Lower leg skin (tissue), 4 donors: Measurements from ENCODE around the gene SNCG. TPM values are rescaled to one million over a fixed set of nuclear protein-coding genes. Genes with fewer than 3 reads are reported as not detected.
"Not testable (repeated sequence)": the region's sequence is repeated elsewhere in the genome, so short reads cannot be mapped to it uniquely, and the experiment has no call there.

Experiments
- DNase-seq, 2 donors: peaks; one replicate each; pipeline ENCODE4 v3.0.0-alpha.2; 2019; ENCODE audit warnings: low spot score in 2 of 2
- H3K4me3 ChIP-seq: fragments of 200-600 bp; sonication (generic); 2 replicates; pipeline ENCODE4 v1.5.1; 2017; ENCODE audit warnings: mild to moderate bottlenecking, low read depth; ENCODE audit not compliant: poor library complexity, severe bottlenecking
- CTCF ChIP-seq, 3 donors: fragments of 450-650 bp; IDR thresholded peaks; one replicate each; pipeline ENCODE4 v1.5.1; 2016; ENCODE audit warnings: antibody characterized with exemption in 3 of 3, mild to moderate bottlenecking in 3 of 3, moderate library complexity in 2 of 3
- POLR2A ChIP-seq, 2 donors: fragments of 450-650 bp; IDR thresholded peaks; one replicate each; pipeline ENCODE4 v1.6.1; 2016 to 2017; ENCODE audit warnings: antibody characterized with exemption in 2 of 2, mild to moderate bottlenecking in 1 of 2, moderate library complexity in 1 of 2
- WGBS, 2 donors: methylation state at CpG; one replicate each; pipeline ENCODE4 v1.1.5; 2018; 5-methylcytosine and 5-hydroxymethylcytosine counted together
- intact Hi-C: fragments of 100-400 bp; cut with DNase I; formaldehyde crosslinking; loops from one replicate; pipeline ENCODE4 v1.15.0; 2023; ENCODE audit warnings: low total_unique reads
- total RNA-seq, 4 donors: library from RNA; depleted of rRNA; stranded (reverse); fragments of >200 nt; gene quantifications; one replicate each; pipeline ENCODE4 v1.1.0, GENCODE V29; 2016

Gene SNCG
- total RNA-seq, 4 donors from 2014 or later, result 26.5 to 62.9 (median 41.1) TPM

GRCh38 chr10:86944031-86944419, 14.4 kb upstream of the SNCG start:
- intact Hi-C loops, result no loop called here
- no peak for DNase-seq
- WGBS, 2 donors, result 47 to 83% methylated on average over 3 to 4 of the region's 4 CpGs
- H3K4me3 ChIP-seq, result no peak overlapping the region
- TF ChIP-seq CTCF (IDR thresholded peaks at IDR 0.05) (no peak), POLR2A (IDR thresholded peaks at IDR 0.05) (no peak)

GRCh38 chr10:86944471-86944870, 13.9 kb upstream of the SNCG start:
- intact Hi-C loops, result no loop called here
- H3K4me3 ChIP-seq, result no peak overlapping the region
- peak in 1 of 2 donors; percentile 71 for DNase-seq
- TF ChIP-seq POLR2A (IDR thresholded peaks at IDR 0.05) (no peak), CTCF (IDR thresholded peaks at IDR 0.05) (no peak)

- whole genome bisulfite sequencing, 2 donors, result 87 to 91% methylated on average over 3 of the region's 3 CpGs
- intact Hi-C loops, result no loop called here
- no peak overlapping the region for H3K4me3 ChIP-seq
- DNase-seq, result peak in 1 of 2 donors; percentile 82
- TF ChIP-seq POLR2A (IDR thresholded peaks at IDR 0.05) (no peak), CTCF (IDR thresholded peaks at IDR 0.05) (no peak)
These were observed 13.5 kb upstream of the SNCG start for GRCh38 chr10:86944907-86945306.

DNA sequence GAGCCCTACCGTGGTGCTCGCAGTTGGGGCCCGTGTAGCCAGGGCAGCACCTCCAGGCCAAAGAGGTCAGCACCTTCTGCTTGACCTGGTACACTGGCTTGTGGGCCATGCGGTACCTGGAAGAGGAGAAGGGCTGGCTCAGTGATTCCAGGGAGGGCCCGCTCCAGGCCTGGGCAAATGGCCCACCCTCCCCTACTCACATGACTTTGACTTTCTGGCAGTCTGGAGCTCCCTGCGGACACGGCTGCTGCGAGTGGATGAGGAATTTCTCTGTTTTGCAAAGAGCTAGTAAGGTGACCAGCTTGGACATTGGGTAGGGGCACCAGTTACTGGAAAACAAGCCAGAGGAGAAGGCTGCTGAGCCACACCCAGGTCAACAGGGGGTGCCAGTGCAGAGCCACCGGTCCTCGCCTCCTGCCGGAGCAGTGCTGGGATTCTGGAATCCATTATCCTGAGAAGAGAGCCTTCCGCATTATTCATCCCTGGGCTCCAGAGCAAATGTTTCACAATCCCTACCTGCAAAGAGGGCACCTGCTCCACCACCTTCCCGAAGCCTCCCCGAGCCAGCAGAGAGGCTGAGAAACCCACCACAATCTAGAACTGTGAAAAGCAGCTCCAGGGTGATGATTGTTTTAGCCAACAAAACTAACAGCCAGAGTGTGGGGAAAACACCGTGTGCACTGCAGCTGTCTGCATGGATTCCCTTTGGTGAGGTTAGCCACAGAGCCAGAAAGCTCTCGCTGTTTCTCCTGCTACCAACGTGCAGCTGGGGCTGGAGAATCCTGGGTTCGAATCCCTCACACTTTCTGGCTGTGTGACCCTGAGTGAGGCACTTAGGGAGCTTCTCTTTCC, 12.8 kb upstream of the SNCG start:
- peak; percentile 21 to 90 for DNase-seq
- WGBS, 2 donors, result 65 to 73% methylated on average over 16 to 18 of the region's 18 CpGs

GRCh38 chr10:86946213-86947155, 11.9 kb upstream of the SNCG start:
- TF ChIP-seq CTCF (IDR thresholded peaks at IDR 0.05) (no peak), POLR2A (IDR thresholded peaks at IDR 0.05) (no peak)
- 83 to 86% methylated on average over 13 of the region's 13 CpGs for WGBS, 2 donors
- no peak overlapping the region for H3K4me3 ChIP-seq
- peak in 1 of 2 donors; percentile 89 for DNase-seq
- intact Hi-C loops, result no loop called here

More for the DNA sequence above, 12.8 kb upstream of the SNCG start:
- intact Hi-C loops, result no loop called here
- TF ChIP-seq CTCF (IDR thresholded peaks at IDR 0.05) (no peak), POLR2A (IDR thresholded peaks at IDR 0.05) (no peak)
- H3K4me3 ChIP-seq, result no peak overlapping the region

GRCh38 chr10:86947806-86948205, 10.6 kb upstream of the SNCG start:
- WGBS, 2 donors, result 94 to 98% methylated on average over 4 of the region's 4 CpGs
- intact Hi-C loops, H3K4me3 ChIP-seq: not testable (repeated sequence)
- peak in 1 of 2 donors; percentile 76 for DNase-seq
